ENCODE data around the gene NDUFAF7.
"Not testable (repeated sequence)": the region's sequence is repeated elsewhere in the genome, so short reads cannot be mapped to it uniquely, and the experiment has no call there.

The NDUFAF7 gene

DNA sequence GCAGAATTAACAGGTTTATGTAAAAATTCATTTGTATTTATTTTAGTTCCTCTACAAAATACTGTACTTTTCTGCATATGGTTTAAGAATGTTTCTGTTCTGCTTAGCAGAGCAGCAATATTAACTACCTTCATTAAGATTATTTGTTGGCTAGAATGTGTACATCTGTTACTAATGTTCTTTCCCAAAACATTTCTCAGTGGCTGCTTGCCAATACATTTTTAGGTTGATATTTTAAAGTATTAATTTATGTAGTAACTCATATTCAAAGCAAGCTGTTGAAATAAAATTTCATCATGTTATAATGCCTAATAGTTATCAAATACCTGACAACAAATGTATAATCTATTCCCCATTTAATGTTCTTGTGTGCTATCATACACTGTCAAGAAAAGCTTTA lies 52.9 kb downstream of the NDUFAF7 start:
- no peak for DNase-seq

DNA sequence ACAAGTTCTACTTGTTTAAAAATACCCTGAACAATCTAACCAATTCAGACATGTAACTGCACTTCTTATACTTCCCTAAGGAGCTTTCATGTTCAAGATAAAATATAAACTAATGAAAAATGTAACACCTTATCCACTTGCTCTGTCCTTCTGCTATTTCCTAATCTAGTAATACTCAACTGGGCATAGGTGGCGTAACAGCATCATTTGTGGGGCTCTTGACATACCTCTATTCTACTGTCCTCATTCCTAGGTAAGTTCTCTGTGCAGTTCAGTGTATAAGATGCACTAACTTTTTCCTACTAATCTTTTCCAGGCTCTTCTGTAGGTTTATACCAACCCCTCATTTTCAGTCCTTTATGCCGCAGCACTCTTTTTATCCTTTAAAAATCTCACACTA lies 56.5 kb downstream of the NDUFAF7 start:
- DNase-seq, result no peak

DNA sequence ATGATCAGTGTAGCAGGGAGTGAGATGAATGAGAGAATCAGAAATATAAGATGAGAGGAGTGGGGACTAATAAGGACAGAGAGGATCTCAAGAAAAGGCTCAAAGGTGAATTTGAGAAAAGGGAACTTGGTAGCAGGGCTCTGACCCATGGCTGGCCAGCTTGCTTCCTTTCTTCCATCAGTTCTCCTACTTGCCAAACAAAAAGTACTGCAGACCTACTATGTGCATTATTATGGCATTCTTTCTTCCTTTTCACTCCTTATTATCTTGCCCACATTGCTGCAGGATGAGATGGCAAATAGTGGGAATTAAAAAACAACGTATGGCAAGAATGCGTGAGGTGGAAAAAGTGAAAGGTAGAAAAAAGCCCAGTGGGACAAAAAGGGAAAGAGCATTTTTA lies 60.2 kb downstream of the NDUFAF7 start:
- no peak for DNase-seq

DNA sequence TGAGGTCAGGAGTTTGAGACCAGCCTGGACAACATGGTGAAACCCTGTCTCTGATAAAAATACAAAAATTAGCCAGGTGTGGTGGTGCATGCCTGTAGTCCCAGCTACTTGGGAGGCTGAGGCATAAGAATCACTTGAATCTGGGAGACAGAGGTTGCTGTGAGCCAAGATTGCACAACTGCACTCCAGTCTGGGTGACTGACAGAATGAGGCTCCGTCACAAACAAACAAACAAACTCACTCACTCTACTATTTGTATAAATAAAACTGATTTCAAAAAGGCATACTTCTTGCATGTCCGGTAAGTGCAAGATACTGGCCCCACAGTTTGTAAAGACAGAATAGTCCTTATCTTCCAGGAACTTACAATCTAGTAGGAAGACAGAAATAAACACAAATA lies 63.4 kb downstream of the NDUFAF7 start:
- DNase-seq, result not testable (repeated sequence)

DNA sequence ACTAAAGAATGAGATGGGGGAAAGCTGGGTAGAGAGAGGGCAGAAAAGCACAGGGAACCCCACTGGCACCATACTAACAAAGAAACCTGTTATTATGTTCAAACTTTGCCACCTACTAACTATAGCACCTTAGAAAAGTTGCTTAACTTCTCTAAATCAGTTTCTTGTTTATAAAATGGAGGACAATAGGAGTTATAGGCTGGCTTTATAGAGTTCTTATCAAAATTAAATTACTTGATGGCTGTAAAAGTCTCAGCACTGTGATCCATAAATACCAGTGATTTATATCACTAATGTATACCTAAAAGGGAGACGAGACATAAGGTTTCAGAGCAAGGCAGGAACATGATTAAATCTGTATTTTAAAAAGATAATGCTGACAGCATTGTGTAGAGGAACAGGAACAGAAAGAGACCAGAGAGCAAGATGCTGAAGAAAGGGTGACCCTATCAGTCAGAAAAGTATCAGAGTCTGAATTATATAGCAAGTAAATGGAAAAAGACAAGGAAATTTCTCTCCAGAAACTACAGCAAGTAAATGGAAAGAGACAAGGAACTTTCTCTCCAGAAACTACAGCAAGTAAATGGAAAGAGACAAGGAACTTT lies 64.1 kb downstream of the NDUFAF7 start:
- DNase-seq, result no peak

DNA sequence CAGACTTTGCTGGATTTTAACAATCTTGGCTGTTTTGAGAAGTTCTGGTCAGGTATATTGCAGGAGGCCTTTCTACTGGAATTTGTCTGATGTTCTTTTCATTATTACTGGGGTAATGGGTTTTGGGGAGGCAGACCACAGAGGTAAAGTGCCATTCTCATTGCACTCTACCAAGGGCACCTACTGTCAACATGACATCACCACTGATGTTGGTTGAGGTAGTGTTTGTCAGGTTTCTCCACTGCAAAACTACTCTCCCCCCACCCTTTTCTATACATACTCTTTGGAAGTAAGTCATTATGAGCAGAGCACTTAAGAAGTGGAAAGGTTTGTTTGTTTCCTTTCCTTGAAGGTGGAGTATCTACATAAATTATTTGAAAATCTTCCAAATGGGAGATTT lies 66.2 kb downstream of the NDUFAF7 start:
- DNase-seq, result no peak
